Activated naive CD4-positive, alpha-beta T cell (primary cell): ENCODE data around the gene ATP8B1.
"Not testable (repeated sequence)": the region's sequence is repeated elsewhere in the genome, so short reads cannot be mapped to it uniquely, and the experiment has no call there.

ENCODE experiments used
- DNase-seq, 4 experiments: peaks; one replicate each; lab custom pipeline; 2025; lab: John Stamatoyannopoulos, UW

ATP8B1 gene

GRCh38 chr18:57660961-57661360, 142.2 kb downstream of the ATP8B1 start:
- no peak for DNase-seq

- DNase-seq = no peak
These were observed 143.5 kb downstream of the ATP8B1 start for GRCh38 chr18:57659460-57660102.

GRCh38 chr18:57657542-57657941, 145.6 kb downstream of the ATP8B1 start:
- DNase-seq = no peak

GRCh38 chr18:57655740-57656139, 147.4 kb downstream of the ATP8B1 start:
- DNase-seq = no peak

- DNase-seq = no peak
These were observed 151.2 kb downstream of the ATP8B1 start for GRCh38 chr18:57651914-57652313.

- DNase-seq = no peak
These were observed 153.3 kb downstream of the ATP8B1 start for GRCh38 chr18:57649556-57650500.

- DNase-seq = no peak
These were observed 154.7 kb downstream of the ATP8B1 start for GRCh38 chr18:57648414-57648813.

- no peak for DNase-seq
These were observed 158.6 kb downstream of the ATP8B1 start for GRCh38 chr18:57644540-57644939.

- not testable (repeated sequence) for DNase-seq
These were observed 159.4 kb downstream of the ATP8B1 start for GRCh38 chr18:57643726-57644125.

- DNase-seq = not testable (repeated sequence)
These were observed 160.7 kb downstream of the ATP8B1 start for GRCh38 chr18:57642462-57642861.

- DNase-seq = no peak
These were observed 162.4 kb downstream of the ATP8B1 start for GRCh38 chr18:57640749-57641148.

GRCh38 chr18:57640236-57640635, 162.9 kb downstream of the ATP8B1 start:
- no peak for DNase-seq

GRCh38 chr18:57635003-57635822, 167.9 kb downstream of the ATP8B1 start:
- DNase-seq = no peak

GRCh38 chr18:57631697-57632096, 171.4 kb downstream of the ATP8B1 start:
- no peak for DNase-seq

- no peak for DNase-seq
These were observed 172.1 kb downstream of the ATP8B1 start for GRCh38 chr18:57630754-57631595.

GRCh38 chr18:57630002-57630753, 172.9 kb downstream of the ATP8B1 start:
- DNase-seq = peak; percentile 82 to 92 (median 88)

- DNase-seq = no peak
These were observed 173.7 kb downstream of the ATP8B1 start for GRCh38 chr18:57629422-57629821.

- no peak for DNase-seq
These were observed 175.6 kb downstream of the ATP8B1 start for GRCh38 chr18:57627488-57627887.

GRCh38 chr18:57624988-57625387, 178.1 kb downstream of the ATP8B1 start:
- DNase-seq = no peak

GRCh38 chr18:57621246-57621604, 181.9 kb downstream of the ATP8B1 start:
- DNase-seq = no peak

- DNase-seq = no peak
These were observed 183.2 kb downstream of the ATP8B1 start for GRCh38 chr18:57619876-57620275.
